Uterus (tissue), 4 donors: ENCODE measurements around the gene CRTC3. TPM values are rescaled to one million over a fixed set of nuclear protein-coding genes. Genes with fewer than 3 reads are reported as not detected.

Experiments used
- DNase-seq, 2 donors: peaks; one replicate each; pipeline ENCODE4 v3.0.0-alpha.2; 2019 to 2020
- H3K27ac ChIP-seq, 2 donors: fragments of 200-600 bp; sonication (generic); 1 replicate in 1 of 2; 2 replicates in 1 of 2; pipeline ENCODE4 v1.5.1; 2016 to 2018
- H3K27me3 ChIP-seq, 2 donors: fragments of 200-600 bp; sonication (generic); one replicate each; pipeline ENCODE4 v1.5.1; 2018 to 2019; ENCODE audit warnings: control low read depth in 1 of 2
- H3K36me3 ChIP-seq, 2 donors: fragments of 200-600 bp; sonication (generic); one replicate each; pipeline ENCODE4 v1.5.1; 2019; ENCODE audit warnings: control low read depth in 1 of 2
- H3K4me1 ChIP-seq, 2 donors: fragments of 200-600 bp; sonication (generic); one replicate each; pipeline ENCODE4 v1.5.1; 2018 to 2019; ENCODE audit warnings: control low read depth in 1 of 2
- H3K4me3 ChIP-seq, 2 donors: fragments of 200-600 bp; sonication (generic); 1 replicate in 1 of 2; 2 replicates in 1 of 2; pipeline ENCODE4 v1.5.1; 2018 to 2019; ENCODE audit warnings: mild to moderate bottlenecking in 1 of 2
- H3K9me3 ChIP-seq, 2 donors: fragments of 200-600 bp; sonication (generic); one replicate each; pipeline ENCODE4 v1.5.1; 2019; ENCODE audit warnings: control low read depth in 1 of 2
- CTCF ChIP-seq, 4 experiments: fragments of 200-600 bp in 2 of 4; fragments of 450-650 bp in 2 of 4; sonication (generic) in 2 of 4; IDR thresholded peaks; one replicate each; pipeline ENCODE4 v1.5.1; 2016 to 2019; ENCODE audit warnings: antibody characterized with exemption in 4 of 4, mild to moderate bottlenecking in 2 of 4, moderate library complexity in 1 of 4
- POLR2A ChIP-seq, 2 donors: fragments of 450-650 bp; IDR thresholded peaks; one replicate each; pipeline ENCODE4 v1.6.1; 2016; ENCODE audit warnings: antibody characterized with exemption in 2 of 2, mild to moderate bottlenecking in 1 of 2, moderate library complexity in 1 of 2
- intact Hi-C: fragments of 100-400 bp; cut with DNase I; formaldehyde crosslinking; loops from one replicate; pipeline ENCODE4 v1.15.1; 2023; ENCODE audit warnings: low total_unique reads
- total RNA-seq, 4 donors: library from RNA; depleted of rRNA in 3 of 4; stranded (reverse); fragments of >200 nt in 3 of 4; gene quantifications; one replicate each; pipeline versions ENCODE4 v1.1.0 to v1.2.4, GENCODE V29; 2014 to 2023
- donor health status: DM: yes; HTN: yes; CAD: no.

Gene CRTC3
- total RNA-seq, 4 donors from 2014 or later: 18.4 to 89.4 (median 40.9) TPM

- no peaks in the 10 kb centered on the region for H3K27me3 ChIP-seq
- H3K36me3 ChIP-seq: no peaks in the 10 kb centered on the region
- no peaks in the 10 kb centered on the region for H3K9me3 ChIP-seq
- DNase-seq: no peak
- intact Hi-C loops: no loop called here
- no peak for TF ChIP-seq POLR2A (IDR thresholded peaks at IDR 0.05)
- no peak for TF ChIP-seq CTCF (IDR thresholded peaks at IDR 0.05)
- no peaks in the 10 kb centered on the region for H3K4me1 ChIP-seq
- no peak overlapping the region for H3K27ac ChIP-seq
- no peak overlapping the region for H3K4me3 ChIP-seq
These were observed 71.2 kb downstream of the CRTC3 start for GRCh38 chr15:90600954-90601353.

GRCh38 chr15:90603893-90604292 is 74.2 kb downstream of the CRTC3 start:
- H3K36me3 ChIP-seq: no peaks in the 10 kb centered on the region

GRCh38 chr15:90606641-90607040 is 76.9 kb downstream of the CRTC3 start:
- Histone ChIP-seq H3K4me1 (peaks cover 4 to 10% of the 10 kb centered on the region in 2 donors), H3K9me3 (no peaks in the 10 kb centered on the region), H3K27me3 (no peaks in the 10 kb centered on the region), H3K36me3 (no peaks in the 10 kb centered on the region), H3K4me3 (no peak overlapping the region), H3K27ac (no peak overlapping the region)
- intact Hi-C loops: no loop called here
- TF ChIP-seq POLR2A (IDR thresholded peaks at IDR 0.05) (no peak), CTCF (IDR thresholded peaks at IDR 0.05) (no peak)
- DNase-seq: no peak

More at GRCh38 chr15:90603893-90604292, 74.2 kb downstream of the CRTC3 start:
- H3K27me3 ChIP-seq: no peaks in the 10 kb centered on the region
- H3K9me3 ChIP-seq: no peaks in the 10 kb centered on the region
- peak in 2 of 4 experiments; percentile 11 to 25 for TF ChIP-seq CTCF (IDR thresholded peaks at IDR 0.05)
- no peak for TF ChIP-seq POLR2A (IDR thresholded peaks at IDR 0.05)
- intact Hi-C loops: no loop called here
- no peak overlapping the region for H3K27ac ChIP-seq
- no peaks in the 10 kb centered on the region for H3K4me1 ChIP-seq
- H3K4me3 ChIP-seq: no peak overlapping the region
- DNase-seq: no peak

- no peak for DNase-seq
- no peak overlapping the region for H3K4me3 ChIP-seq
- no peak for TF ChIP-seq CTCF (IDR thresholded peaks at IDR 0.05)
- no peak for TF ChIP-seq POLR2A (IDR thresholded peaks at IDR 0.05)
- no peaks in the 10 kb centered on the region for H3K36me3 ChIP-seq
- intact Hi-C loops: no loop called here
- peaks cover 4 to 10% of the 10 kb centered on the region in 2 donors for H3K4me1 ChIP-seq
- H3K9me3 ChIP-seq: no peaks in the 10 kb centered on the region
- peak overlapping the region in 1 of 2 donors; percentile 76 for H3K27ac ChIP-seq
- no peaks in the 10 kb centered on the region for H3K27me3 ChIP-seq
These were observed 77.6 kb downstream of the CRTC3 start for GRCh38 chr15:90607361-90607760.

- no peak for DNase-seq
- peak overlapping the region; percentile 56 to 76 for H3K27ac ChIP-seq
- intact Hi-C loops: no loop called here
- no peak overlapping the region for H3K4me3 ChIP-seq
- H3K9me3 ChIP-seq: no peaks in the 10 kb centered on the region
- no peaks in the 10 kb centered on the region for H3K36me3 ChIP-seq
- H3K27me3 ChIP-seq: no peaks in the 10 kb centered on the region
- H3K4me1 ChIP-seq: peaks cover 4 to 13% of the 10 kb centered on the region in 2 donors
- no peak for TF ChIP-seq POLR2A (IDR thresholded peaks at IDR 0.05)
- no peak for TF ChIP-seq CTCF (IDR thresholded peaks at IDR 0.05)
These were observed 79.8 kb downstream of the CRTC3 start for GRCh38 chr15:90609242-90610180.
